Measurements from ENCODE around the gene RAMP2. TPM values are rescaled to one million over a fixed set of nuclear protein-coding genes. Genes with fewer than 3 reads are reported as not detected.

Gene RAMP2
- total and polyA plus RNA-seq, 2 of the 13 experiments (the other 11 are each of a cell fraction or from before 2014, with no cell fraction given) = 1.4 to 5.2 TPM

DNA sequence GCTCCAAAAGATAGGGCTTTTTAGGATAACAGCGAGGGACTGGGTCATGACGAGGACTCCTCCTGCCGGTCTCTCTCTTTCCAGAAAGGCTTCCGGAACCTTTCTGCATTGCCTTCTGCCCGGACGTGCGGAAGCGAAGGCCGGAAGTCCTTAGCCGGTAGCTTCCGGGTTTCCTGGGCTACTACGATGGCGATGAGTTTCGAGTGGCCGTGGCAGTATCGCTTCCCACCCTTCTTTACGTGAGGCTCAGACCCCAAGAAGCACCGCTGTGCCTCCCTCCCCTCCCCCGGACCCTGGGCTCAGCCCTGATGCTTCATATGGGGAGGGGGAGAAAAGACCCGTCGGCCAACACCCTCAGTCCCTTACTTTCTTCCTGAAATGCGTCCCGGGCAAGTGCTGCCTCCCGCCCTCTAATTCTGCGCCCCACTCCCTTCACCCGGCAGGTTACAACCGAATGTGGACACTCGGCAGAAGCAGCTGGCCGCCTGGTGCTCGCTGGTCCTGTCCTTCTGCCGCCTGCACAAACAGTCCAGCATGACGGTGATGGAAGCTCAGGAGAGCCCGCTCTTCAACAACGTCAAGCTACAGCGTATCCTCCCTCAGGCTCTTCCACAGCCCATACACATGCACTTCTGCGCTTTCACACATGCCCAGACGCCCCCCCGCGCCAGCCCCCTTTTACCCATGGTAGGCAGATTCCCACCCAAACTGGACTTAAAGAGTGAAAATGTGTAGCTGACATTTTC is 12.4 kb downstream of the RAMP2 start, which contains the start of gene VPS25 (continued):
- TF ChIP-seq ZNF138 (CRISPR knock-in tag; IDR thresholded peaks at IDR 0.05; ENCODE audit: low read depth) = peak; percentile 89; the same call in 1 of the 2 replicates
- TF ChIP-seq HOXA7 (CRISPR knock-in tag; IDR thresholded peaks at IDR 0.05) = no peak
- peak; percentile 81 for TF ChIP-seq SP4 (CRISPR knock-in tag; IDR thresholded peaks at IDR 0.05)
- TF ChIP-seq, protein P1, sequence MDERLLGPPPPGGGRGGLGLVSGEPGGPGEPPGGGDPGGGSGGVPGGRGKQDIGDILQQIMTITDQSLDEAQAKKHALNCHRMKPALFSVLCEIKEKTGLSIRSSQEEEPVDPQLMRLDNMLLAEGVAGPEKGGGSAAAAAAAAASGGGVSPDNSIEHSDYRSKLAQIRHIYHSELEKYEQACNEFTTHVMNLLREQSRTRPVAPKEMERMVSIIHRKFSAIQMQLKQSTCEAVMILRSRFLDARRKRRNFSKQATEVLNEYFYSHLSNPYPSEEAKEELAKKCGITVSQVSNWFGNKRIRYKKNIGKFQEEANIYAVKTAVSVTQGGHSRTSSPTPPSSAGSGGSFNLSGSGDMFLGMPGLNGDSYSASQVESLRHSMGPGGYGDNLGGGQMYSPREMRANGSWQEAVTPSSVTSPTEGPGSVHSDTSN (CRISPR knock-in tag; IDR thresholded peaks at IDR 0.05) = no peak
- TF ChIP-seq EP300 (IDR thresholded peaks at IDR 0.05; ENCODE audit: low read depth in 2 of 2, low read length in 2 of 2) = peak; percentile 44 to 53; a peak in 2 of 4 replicates
- peak; percentile 63 for TF ChIP-seq EP300 (CRISPR knock-in tag; IDR thresholded peaks at IDR 0.05; ENCODE audit: borderline replicate concordance)
- peak; percentile 96 for TF ChIP-seq NRL (CRISPR knock-in tag; IDR thresholded peaks at IDR 0.05; ENCODE audit: borderline replicate concordance)
- TF ChIP-seq, protein P2, sequence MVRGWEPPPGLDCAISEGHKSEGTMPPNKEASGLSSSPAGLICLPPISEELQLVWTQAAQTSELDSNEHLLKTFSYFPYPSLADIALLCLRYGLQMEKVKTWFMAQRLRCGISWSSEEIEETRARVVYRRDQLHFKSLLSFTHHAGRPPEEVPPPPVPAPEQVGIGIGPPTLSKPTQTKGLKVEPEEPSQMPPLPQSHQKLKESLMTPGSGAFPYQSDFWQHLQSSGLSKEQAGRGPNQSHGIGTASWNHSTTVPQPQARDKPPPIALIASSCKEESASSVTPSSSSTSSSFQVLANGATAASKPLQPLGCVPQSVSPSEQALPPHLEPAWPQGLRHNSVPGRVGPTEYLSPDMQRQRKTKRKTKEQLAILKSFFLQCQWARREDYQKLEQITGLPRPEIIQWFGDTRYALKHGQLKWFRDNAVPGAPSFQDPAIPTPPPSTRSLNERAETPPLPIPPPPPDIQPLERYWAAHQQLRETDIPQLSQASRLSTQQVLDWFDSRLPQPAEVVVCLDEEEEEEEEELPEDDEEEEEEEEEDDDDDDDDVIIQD (CRISPR knock-in tag; IDR thresholded peaks at IDR 0.05; ENCODE audit: low read depth) = peak; percentile 85
- no peak for TF ChIP-seq ZNF224 (CRISPR knock-in tag; IDR thresholded peaks at IDR 0.05)
- peak; percentile 22; the same call in 1 of the 2 replicates for TF ChIP-seq NR2F6 (IDR thresholded peaks at IDR 0.05)
- peak; percentile 59; the same call in 1 of the 2 replicates for TF ChIP-seq NR2F6 (CRISPR knock-in tag; IDR thresholded peaks at IDR 0.05)
- peak; percentile 98 for TF ChIP-seq KMT2B (CRISPR knock-in tag; IDR thresholded peaks at IDR 0.05)
- peak; percentile 40; the same call in 1 of the 2 replicates for TF ChIP-seq ZNF7 (CRISPR knock-in tag; IDR thresholded peaks at IDR 0.05)
- TF ChIP-seq ONECUT2 (CRISPR knock-in tag; IDR thresholded peaks at IDR 0.05) = peak; percentile 33; the same call in 1 of the 2 replicates
- no peak for TF ChIP-seq AKAP8 (CRISPR knock-in tag; IDR thresholded peaks at IDR 0.05)
- TF ChIP-seq, protein P3, sequence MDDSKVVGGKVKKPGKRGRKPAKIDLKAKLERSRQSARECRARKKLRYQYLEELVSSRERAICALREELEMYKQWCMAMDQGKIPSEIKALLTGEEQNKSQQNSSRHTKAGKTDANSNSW (CRISPR knock-in tag; IDR thresholded peaks at IDR 0.05; ENCODE audit: borderline replicate concordance) = no peak; the same call in 1 of the 2 replicates
- TF ChIP-seq, protein P4, sequence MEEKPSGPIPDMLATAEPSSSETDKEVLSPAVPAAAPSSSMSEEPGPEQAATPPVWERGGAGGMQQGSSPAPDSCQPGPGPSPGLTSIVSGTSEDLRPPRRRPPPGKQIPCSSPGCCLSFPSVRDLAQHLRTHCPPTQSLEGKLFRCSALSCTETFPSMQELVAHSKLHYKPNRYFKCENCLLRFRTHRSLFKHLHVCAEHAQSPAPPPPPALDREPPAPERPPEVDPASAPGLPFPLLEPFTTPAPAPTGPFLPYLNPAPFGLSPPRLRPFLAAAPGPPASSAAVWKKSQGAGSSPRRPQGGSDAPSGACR (CRISPR knock-in tag; IDR thresholded peaks at IDR 0.05) = peak; percentile 88
- TF ChIP-seq, protein P5, sequence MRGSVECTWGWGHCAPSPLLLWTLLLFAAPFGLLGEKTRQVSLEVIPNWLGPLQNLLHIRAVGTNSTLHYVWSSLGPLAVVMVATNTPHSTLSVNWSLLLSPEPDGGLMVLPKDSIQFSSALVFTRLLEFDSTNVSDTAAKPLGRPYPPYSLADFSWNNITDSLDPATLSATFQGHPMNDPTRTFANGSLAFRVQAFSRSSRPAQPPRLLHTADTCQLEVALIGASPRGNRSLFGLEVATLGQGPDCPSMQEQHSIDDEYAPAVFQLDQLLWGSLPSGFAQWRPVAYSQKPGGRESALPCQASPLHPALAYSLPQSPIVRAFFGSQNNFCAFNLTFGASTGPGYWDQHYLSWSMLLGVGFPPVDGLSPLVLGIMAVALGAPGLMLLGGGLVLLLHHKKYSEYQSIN (CRISPR knock-in tag; IDR thresholded peaks at IDR 0.05; ENCODE audit: borderline replicate concordance) = no peak
- peak; percentile 98 for TF ChIP-seq SP140L (CRISPR knock-in tag; IDR thresholded peaks at IDR 0.05; ENCODE audit: borderline replicate concordance)
- peak; percentile 73 for TF ChIP-seq FOSL2 (CRISPR knock-in tag; IDR thresholded peaks at IDR 0.05)
- peak; percentile 71 for TF ChIP-seq HMG20B (CRISPR knock-in tag; conservative IDR thresholded peaks at IDR 0.05)
- TF ChIP-seq BCL6 (CRISPR knock-in tag; IDR thresholded peaks at IDR 0.05) = peak; percentile 84
- TF ChIP-seq, protein P6, sequence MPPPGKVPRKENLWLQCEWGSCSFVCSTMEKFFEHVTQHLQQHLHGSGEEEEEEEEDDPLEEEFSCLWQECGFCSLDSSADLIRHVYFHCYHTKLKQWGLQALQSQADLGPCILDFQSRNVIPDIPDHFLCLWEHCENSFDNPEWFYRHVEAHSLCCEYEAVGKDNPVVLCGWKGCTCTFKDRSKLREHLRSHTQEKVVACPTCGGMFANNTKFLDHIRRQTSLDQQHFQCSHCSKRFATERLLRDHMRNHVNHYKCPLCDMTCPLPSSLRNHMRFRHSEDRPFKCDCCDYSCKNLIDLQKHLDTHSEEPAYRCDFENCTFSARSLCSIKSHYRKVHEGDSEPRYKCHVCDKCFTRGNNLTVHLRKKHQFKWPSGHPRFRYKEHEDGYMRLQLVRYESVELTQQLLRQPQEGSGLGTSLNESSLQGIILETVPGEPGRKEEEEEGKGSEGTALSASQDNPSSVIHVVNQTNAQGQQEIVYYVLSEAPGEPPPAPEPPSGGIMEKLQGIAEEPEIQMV (CRISPR knock-in tag; IDR thresholded peaks at IDR 0.05; ENCODE audit: low read depth) = peak; percentile 95
